NCI-H526 (cell line): ENCODE measurements around the gene VGF.

Experiments
- DNase-seq, 2 experiments: peaks; one replicate each; lab custom pipeline; 2025; lab: John Stamatoyannopoulos, UW

The VGF gene

GRCh38 chr7:101185258-101185839 lies 20.0 kb upstream of the VGF start:
- no peak for DNase-seq

- no peak for DNase-seq
Measured at GRCh38 chr7:101180130-101180755, 14.9 kb upstream of the VGF start, which contains the start of gene NAT16. Gene NAT16, minus strand, starts transcription at chr7:101180293. Its CDS starts 5,486 bp downstream, at chr7:101174807.

- DNase-seq, result no peak
Measured at GRCh38 chr7:101179713-101180112, 14.3 kb upstream of the VGF start.

GRCh38 chr7:101179117-101179516 lies 13.7 kb upstream of the VGF start:
- DNase-seq, result peak in 1 of 2 experiments; percentile 50

GRCh38 chr7:101177644-101178043 lies 12.3 kb upstream of the VGF start:
- no peak for DNase-seq

GRCh38 chr7:101175664-101176063 lies 10.3 kb upstream of the VGF start:
- DNase-seq, result no peak

- no peak for DNase-seq
Measured at GRCh38 chr7:101174322-101174854, 9.0 kb upstream of the VGF start.

- DNase-seq, result peak in 1 of 2 experiments; percentile 47
Measured at GRCh38 chr7:101173752-101174244, 8.4 kb upstream of the VGF start.

DNA sequence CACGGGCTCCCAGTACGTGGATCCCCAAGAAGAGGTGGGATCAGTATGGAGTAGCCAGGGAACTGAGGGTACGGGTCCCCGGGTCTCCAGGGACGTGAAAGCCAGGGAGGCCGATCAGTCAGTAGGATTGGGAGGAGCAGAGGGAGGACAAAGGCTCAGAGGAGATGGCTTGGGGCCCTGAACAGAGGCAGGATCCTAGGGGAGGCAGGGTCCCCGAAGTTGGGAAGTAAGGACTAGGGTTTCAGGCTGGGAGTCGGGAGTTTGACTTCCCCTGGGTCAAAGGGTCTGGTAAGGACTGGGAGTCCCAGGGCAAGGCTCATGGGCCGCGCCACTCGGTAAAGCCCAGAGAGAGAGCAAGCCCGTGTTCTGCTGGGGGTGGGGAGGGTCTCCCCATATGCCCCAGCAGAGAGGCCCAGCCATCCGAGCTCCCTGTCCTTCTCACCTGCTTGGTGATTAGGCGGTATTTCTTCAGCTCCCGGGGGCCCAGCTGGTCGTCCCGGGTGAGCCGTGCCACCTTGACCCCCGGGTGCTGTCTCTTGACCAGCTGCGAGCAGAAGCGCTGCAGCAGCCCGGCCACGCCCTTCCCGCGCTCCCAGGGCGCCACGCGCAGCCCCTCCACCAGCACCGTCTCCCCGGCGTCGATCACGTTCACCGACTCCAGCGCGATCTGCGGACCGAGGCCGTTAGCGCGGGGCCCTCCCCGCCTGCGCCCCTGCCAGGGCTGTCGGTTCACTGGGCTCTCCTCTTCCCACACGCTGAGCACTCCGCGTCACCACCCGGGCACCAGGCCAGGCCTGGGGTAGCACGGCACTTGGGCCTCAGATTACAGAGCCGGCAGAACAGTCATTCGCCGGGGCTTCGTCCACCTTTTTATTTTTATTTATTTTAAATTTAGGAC lies 7.7 kb upstream of the VGF start:
- peak in 1 of 2 experiments; percentile 37 for DNase-seq

GRCh38 chr7:101172005-101172853 lies 6.9 kb upstream of the VGF start:
- peak; percentile 60 to 76 for DNase-seq

DNA sequence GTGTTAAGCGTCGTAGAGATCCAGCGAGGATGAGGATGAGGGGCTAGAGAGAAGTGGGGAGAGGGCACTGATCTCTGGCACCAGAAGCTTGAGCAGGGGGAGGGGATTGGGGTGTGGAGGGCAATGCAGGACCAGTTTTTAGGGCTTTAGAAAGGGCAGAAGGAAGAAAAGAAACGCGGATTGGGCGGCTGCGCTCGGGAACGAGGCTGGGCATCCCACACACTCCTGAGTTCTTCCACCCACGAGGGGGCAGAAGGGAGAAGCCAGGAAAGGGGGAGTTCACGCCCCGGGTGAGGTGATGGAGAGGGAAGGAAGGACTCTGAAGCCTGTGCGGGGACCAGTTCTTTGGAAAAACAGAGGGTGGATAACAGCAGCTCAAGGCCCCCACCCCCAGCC lies 6.1 kb upstream of the VGF start:
- no peak for DNase-seq

GRCh38 chr7:101170617-101171441 lies 5.5 kb upstream of the VGF start:
- no peak for DNase-seq

GRCh38 chr7:101169838-101170551 lies 4.6 kb upstream of the VGF start:
- DNase-seq, result peak in 1 of 2 experiments; percentile 75

DNA sequence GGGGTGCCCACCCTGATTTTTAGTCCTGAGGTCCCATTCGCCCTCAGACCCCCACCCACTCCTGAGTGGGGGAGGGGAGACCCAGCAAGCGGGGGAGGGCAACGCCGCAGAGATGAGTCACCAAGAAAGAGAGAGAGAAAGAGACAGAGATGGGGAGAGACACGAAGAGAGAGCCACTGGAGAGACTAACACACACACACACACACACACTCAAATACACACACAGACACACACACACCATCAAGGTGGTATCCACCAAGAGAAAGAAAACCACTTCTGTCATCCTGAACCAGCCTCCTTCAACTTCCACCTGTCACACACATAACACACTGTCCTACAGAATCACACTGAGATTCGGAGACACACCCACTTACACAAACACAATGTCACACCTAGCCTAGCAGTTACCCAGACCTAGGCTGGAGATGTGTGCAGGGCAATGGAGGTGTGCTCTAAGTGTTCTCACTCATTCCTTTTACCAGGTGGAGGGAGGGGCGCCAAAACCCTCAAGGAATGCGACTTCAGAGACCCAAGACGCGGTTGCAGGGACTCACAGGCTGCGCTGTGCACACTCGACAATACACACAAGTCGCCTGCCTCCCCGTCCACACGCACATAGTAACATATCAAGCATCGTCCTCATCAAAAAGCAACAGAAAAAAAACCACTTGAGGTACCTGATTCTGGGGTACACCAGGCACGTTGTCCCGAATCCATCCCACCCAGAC lies 3.9 kb upstream of the VGF start:
- no peak for DNase-seq

DNA sequence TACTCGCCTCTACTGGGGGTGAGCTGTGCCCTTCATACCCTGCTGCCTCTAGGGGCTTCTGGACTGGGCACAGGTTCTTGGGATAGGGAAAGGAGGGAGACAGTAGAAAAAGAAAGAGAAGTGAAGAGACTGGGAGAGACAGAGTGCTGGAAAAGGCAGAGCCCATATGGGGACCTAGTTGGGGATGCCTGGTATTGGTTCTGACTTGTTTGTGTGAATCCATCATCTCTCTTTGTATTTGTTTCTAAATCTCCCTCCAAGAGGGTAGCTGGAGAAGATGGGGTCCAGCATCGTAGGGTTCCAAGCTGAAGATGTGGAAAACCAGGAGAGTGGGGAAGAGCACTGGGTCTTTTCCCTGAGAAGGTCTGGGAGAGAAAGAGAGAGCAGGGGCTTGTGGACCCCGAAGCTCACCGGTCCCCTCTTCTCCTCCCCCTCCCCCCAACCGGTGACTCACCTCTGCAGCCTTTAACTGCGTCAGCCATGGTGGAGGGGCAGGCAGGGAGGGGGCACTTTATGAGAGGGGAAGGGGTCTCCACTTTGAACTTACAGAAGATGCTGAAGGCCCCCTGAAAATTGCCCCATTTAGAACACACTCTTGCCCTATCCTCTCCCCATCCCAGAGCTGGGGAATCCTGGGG lies 3.2 kb upstream of the VGF start:
- no peak for DNase-seq

DNA sequence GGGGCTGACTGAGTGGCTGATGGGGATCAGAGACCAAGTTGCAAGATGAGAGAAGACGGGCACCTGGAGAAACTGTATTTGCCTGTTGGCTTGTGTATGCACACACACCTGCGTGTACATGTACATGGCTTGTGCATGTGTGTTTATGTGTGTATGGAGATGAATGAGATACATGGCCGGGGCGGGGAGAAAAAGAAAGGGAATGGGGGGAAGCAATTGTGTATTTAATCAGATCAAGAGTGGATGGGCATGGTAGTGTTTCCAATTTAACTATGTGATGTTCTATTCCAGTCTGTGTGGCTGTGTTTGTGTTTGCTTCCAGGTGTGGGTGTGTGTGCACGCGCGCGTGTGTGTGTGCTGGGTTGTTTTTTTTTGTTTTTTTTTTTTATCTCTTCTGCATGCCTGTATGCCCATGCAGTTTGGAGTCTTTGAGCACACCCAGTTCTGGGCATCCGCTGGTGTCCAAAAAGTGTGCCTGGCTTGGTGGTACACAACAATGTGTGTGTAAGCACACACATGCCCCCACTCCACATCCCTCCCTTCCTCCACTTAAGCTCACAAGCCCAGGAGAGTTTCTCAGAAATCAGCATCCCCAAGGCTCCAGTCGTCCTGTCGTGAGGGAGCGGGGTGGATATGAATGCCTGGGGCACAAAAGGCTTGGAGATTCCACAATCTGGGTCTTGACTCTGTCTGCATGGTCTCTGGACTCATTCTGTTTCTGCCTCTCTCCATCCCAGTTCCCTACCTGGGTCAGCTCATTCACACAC lies 2.5 kb upstream of the VGF start:
- no peak for DNase-seq

GRCh38 chr7:101166909-101167644 lies 1.7 kb upstream of the VGF start:
- DNase-seq, result no peak

DNA sequence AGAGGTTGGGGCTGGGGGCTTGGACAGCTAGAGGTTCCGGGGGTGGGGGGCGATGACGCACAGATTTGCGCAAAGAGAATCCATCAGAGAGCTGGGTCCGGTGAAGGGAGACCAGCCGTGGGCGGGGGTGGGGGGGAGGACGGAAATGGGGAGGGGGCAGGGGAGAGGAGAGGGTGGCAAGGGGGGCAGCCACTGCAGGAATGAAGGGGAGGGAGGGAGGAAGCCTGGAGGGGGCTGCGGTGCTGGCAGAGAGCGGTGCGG lies 1.2 kb upstream of the VGF start:
- no peak for DNase-seq
